ENCODE measurements around the gene BORCS5.

GRCh38 chr12:12397184-12397583, 40.3 kb downstream of the BORCS5 start:
- TF ChIP-seq CTCF (conservative IDR thresholded peaks at IDR 0.05 in 1 of 2, IDR thresholded peaks at IDR 0.05 in 1 of 2; ENCODE audit: low read depth in 1 of 2, low read length in 2 of 2) (no peak), EZH2 (IDR thresholded peaks at IDR 0.05; ENCODE audit: low read length, missing control alignments) (no peak)

Measured in fibroblast of lung (primary cell).